ENCODE data around the gene TPK1. TPM values are rescaled to one million over a fixed set of nuclear protein-coding genes. Genes with fewer than 3 reads are reported as not detected.

Gene TPK1
- total RNA-seq, 1 donor from 2014 or later: 0.77 TPM

- Mint-ChIP-seq H3K9me3 (ENCODE audit: unreplicated experiment) (no peaks in the 10 kb centered on the region), H3K36me3 (ENCODE audit: low read depth, unreplicated experiment) (no peaks in the 10 kb centered on the region)
- no peak for TF ChIP-seq CTCF (IDR thresholded peaks at IDR 0.05; ENCODE audit: unreplicated experiment)
These were observed 287.3 kb downstream of the TPK1 start for GRCh38 chr7:144548556-144548955.

GRCh38 chr7:144547888-144548287, 288.0 kb downstream of the TPK1 start:
- Mint-ChIP-seq H3K4me3 (ENCODE audit: unreplicated experiment) (no peak overlapping the region), H3K36me3 (ENCODE audit: low read depth, unreplicated experiment) (no peaks in the 10 kb centered on the region), H3K27me3 (ENCODE audit: unreplicated experiment) (no peaks in the 10 kb centered on the region), H3K9me3 (ENCODE audit: unreplicated experiment) (no peaks in the 10 kb centered on the region), H3K27ac (ENCODE audit: unreplicated experiment) (no peak overlapping the region), H3K4me1 (ENCODE audit: unreplicated experiment) (peaks cover 13% of the 10 kb centered on the region)
- TF ChIP-seq CTCF (IDR thresholded peaks at IDR 0.05; ENCODE audit: unreplicated experiment): no peak
- DNase-seq (ENCODE audit: low spot score): no peak

More at GRCh38 chr7:144548556-144548955, 287.3 kb downstream of the TPK1 start:
- Mint-ChIP-seq H3K4me1 (ENCODE audit: unreplicated experiment) (peaks cover 10% of the 10 kb centered on the region), H3K27ac (ENCODE audit: unreplicated experiment) (no peak overlapping the region), H3K4me3 (ENCODE audit: unreplicated experiment) (no peak overlapping the region), H3K27me3 (ENCODE audit: unreplicated experiment) (no peaks in the 10 kb centered on the region)
- DNase-seq (ENCODE audit: low spot score): no peak

- H3K4me3 Mint-ChIP-seq (ENCODE audit: unreplicated experiment): no peak overlapping the region
These were observed 289.1 kb downstream of the TPK1 start for GRCh38 chr7:144546782-144547181.

GRCh38 chr7:144545330-144545729, 290.5 kb downstream of the TPK1 start:
- TF ChIP-seq CTCF (IDR thresholded peaks at IDR 0.05; ENCODE audit: unreplicated experiment): no peak
- Mint-ChIP-seq H3K9me3 (ENCODE audit: unreplicated experiment) (no peaks in the 10 kb centered on the region), H3K27ac (ENCODE audit: unreplicated experiment) (no peak overlapping the region), H3K27me3 (ENCODE audit: unreplicated experiment) (no peaks in the 10 kb centered on the region), H3K4me1 (ENCODE audit: unreplicated experiment) (peaks cover 13% of the 10 kb centered on the region), H3K4me3 (ENCODE audit: unreplicated experiment) (no peak overlapping the region), H3K36me3 (ENCODE audit: low read depth, unreplicated experiment) (no peaks in the 10 kb centered on the region)
- no peak for DNase-seq (ENCODE audit: low spot score)

More at GRCh38 chr7:144546782-144547181, 289.1 kb downstream of the TPK1 start:
- Mint-ChIP-seq H3K9me3 (ENCODE audit: unreplicated experiment) (no peaks in the 10 kb centered on the region), H3K4me1 (ENCODE audit: unreplicated experiment) (peaks cover 13% of the 10 kb centered on the region), H3K27me3 (ENCODE audit: unreplicated experiment) (no peaks in the 10 kb centered on the region), H3K36me3 (ENCODE audit: low read depth, unreplicated experiment) (no peaks in the 10 kb centered on the region), H3K27ac (ENCODE audit: unreplicated experiment) (no peak overlapping the region)
- no peak for DNase-seq (ENCODE audit: low spot score)
- TF ChIP-seq CTCF (IDR thresholded peaks at IDR 0.05; ENCODE audit: unreplicated experiment): no peak

GRCh38 chr7:144534655-144535395, 301.0 kb downstream of the TPK1 start:
- H3K4me3 Mint-ChIP-seq (ENCODE audit: unreplicated experiment): no peak overlapping the region
- no peaks in the 10 kb centered on the region for H3K4me1 Mint-ChIP-seq (ENCODE audit: unreplicated experiment)
- no peak for DNase-seq (ENCODE audit: low spot score)
- H3K36me3 Mint-ChIP-seq (ENCODE audit: low read depth, unreplicated experiment): no peaks in the 10 kb centered on the region
- H3K27ac Mint-ChIP-seq (ENCODE audit: unreplicated experiment): no peak overlapping the region
- no peaks in the 10 kb centered on the region for H3K27me3 Mint-ChIP-seq (ENCODE audit: unreplicated experiment)
- TF ChIP-seq CTCF (IDR thresholded peaks at IDR 0.05; ENCODE audit: unreplicated experiment): no peak
- H3K9me3 Mint-ChIP-seq (ENCODE audit: unreplicated experiment): no peaks in the 10 kb centered on the region
